HepG2 (cell line): ENCODE data around the gene METTL23. TPM values are rescaled to one million over a fixed set of nuclear protein-coding genes. Genes with fewer than 3 reads are reported as not detected.

Experiments used
- ATM ChIP-seq: fragments of 450-650 bp; IDR thresholded peaks from 2 replicates; pipeline ENCODE4 v1.7.1; 2017; ENCODE audit warnings: mild to moderate bottlenecking, borderline replicate concordance
- CREM ChIP-seq, 2 experiments: sonication (generic) in 1 of 2; formaldehyde crosslinking in 1 of 2; IDR thresholded peaks; 2 replicates each; pipeline versions ENCODE4 v1.4.0 to v1.6.1; 2016 to 2020; ENCODE audit warnings: antibody characterized with exemption in 1 of 2, mild to moderate bottlenecking in 1 of 2, missing genetic modification reagents in 1 of 2
- LRRFIP1 ChIP-seq: sonication (generic); formaldehyde crosslinking; conservative IDR thresholded peaks from 2 replicates; pipeline ENCODE4 v1.4.0; 2020; ENCODE audit warnings: missing genetic modification reagents
- PRDM15 ChIP-seq: sonication (generic); formaldehyde crosslinking; IDR thresholded peaks from 2 replicates; pipeline ENCODE4 v1.4.0; 2020; ENCODE audit warnings: missing genetic modification reagents
- PRMT3 ChIP-seq: sonication (generic); formaldehyde crosslinking; IDR thresholded peaks from 2 replicates; pipeline ENCODE4 v1.8.1; 2022; ENCODE audit warnings: low read depth, mild to moderate bottlenecking, moderate library complexity, missing genetic modification reagents, borderline replicate concordance
- SMARCE1 ChIP-seq: fragments of 450-650 bp; IDR thresholded peaks from 2 replicates; pipeline ENCODE4 v1.6.1; 2017; ENCODE audit warnings: borderline replicate concordance
- TCF12 ChIP-seq, 2 experiments: fragments of 450-650 bp in 1 of 2; sonication (generic) in 1 of 2; formaldehyde crosslinking in 1 of 2; IDR thresholded peaks; 2 replicates each; pipeline versions ENCODE4 v1.6.1 to v1.8.0; 2017 to 2022; ENCODE audit warnings: antibody characterized with exemption in 1 of 2, mild to moderate bottlenecking in 1 of 2, missing genetic modification reagents in 1 of 2, moderate library complexity in 1 of 2
- ZNF331 ChIP-seq: sonication (generic); formaldehyde crosslinking; IDR thresholded peaks from 2 replicates; pipeline ENCODE4 v1.4.0; 2020; ENCODE audit warnings: missing genetic modification reagents
- ZNF350 ChIP-seq: sonication (generic); formaldehyde crosslinking; IDR thresholded peaks from 2 replicates; pipeline ENCODE4 v1.4.0; 2020; ENCODE audit warnings: mild to moderate bottlenecking, low read depth, missing genetic modification reagents, borderline replicate concordance
- ZNF446 ChIP-seq: sonication (generic); formaldehyde crosslinking; IDR thresholded peaks from 2 replicates; pipeline ENCODE4 v1.5.0; 2020; ENCODE audit warnings: mild to moderate bottlenecking, missing genetic modification reagents
- ZNF468 ChIP-seq: sonication (generic); formaldehyde crosslinking; IDR thresholded peaks from 2 replicates; pipeline ENCODE4 v1.8.0; 2022; ENCODE audit warnings: mild to moderate bottlenecking, moderate library complexity, missing genetic modification reagents
- ZNF547 ChIP-seq: sonication (generic); formaldehyde crosslinking; IDR thresholded peaks from 2 replicates; pipeline ENCODE4 v1.5.1; 2020; ENCODE audit warnings: mild to moderate bottlenecking, missing genetic modification reagents
- ZNF563 ChIP-seq: sonication (generic); formaldehyde crosslinking; IDR thresholded peaks from 2 replicates; pipeline ENCODE4 v1.8.0; 2022; ENCODE audit warnings: mild to moderate bottlenecking, moderate library complexity, missing genetic modification reagents
- polyA plus RNA-seq, 8 experiments: library from polyadenylated mRNA; depleted of rRNA in 3 of 8; stranded (reverse) in 7 of 8; unstranded in 1 of 8; fragments of >200 nt; fragmentation: Illumina TruSeq in 4 of 8; extraction: Trizol in 4 of 8; gene quantifications; 2 replicates each; pipeline versions ENCODE4 v1.2.1 to v1.2.3, GENCODE V29; 2011 to 2016; ENCODE audit warnings: low read depth in 4 of 8, missing spikeins in 1 of 8, mixed read lengths in 1 of 8; ENCODE audit not compliant: insufficient read depth in 1 of 8
- total RNA-seq, 5 experiments: library from RNA; depleted of rRNA; stranded (reverse); fragments of >200 nt; fragmentation: Illumina TruSeq; extraction: Trizol; gene quantifications; 2 replicates each; pipeline ENCODE4 v1.2.3, GENCODE V29; 2016; ENCODE audit warnings: low read depth in 1 of 5
- TF ChIP-seq, protein P1 (sequence below): sonication (generic); formaldehyde crosslinking; IDR thresholded peaks from 2 replicates; pipeline ENCODE4 v1.5.1; 2020; ENCODE audit warnings: mild to moderate bottlenecking, moderate library complexity, missing genetic modification reagents
- TF ChIP-seq, protein P2 (sequence below): sonication (generic); formaldehyde crosslinking; IDR thresholded peaks from 2 replicates; pipeline ENCODE4 v1.8.0; 2022; ENCODE audit warnings: missing genetic modification reagents, mild to moderate bottlenecking, borderline replicate concordance
- TF ChIP-seq, protein P3 (sequence below): sonication (generic); formaldehyde crosslinking; IDR thresholded peaks from 2 replicates; pipeline ENCODE4 v1.4.0; 2020; ENCODE audit warnings: missing genetic modification reagents; ENCODE audit errors: not compliant biosample characterization

Gene METTL23
- total and polyA plus RNA-seq, 2 of the 13 experiments (the other 11 are each of a cell fraction or from before 2014, with no cell fraction given): 39.9 to 104 TPM

GRCh38 chr17:76726776-76727718 is at the start of gene METTL23 (continued):
- TF ChIP-seq ZNF563: peak; percentile 75
- TF ChIP-seq ZNF331 (CRISPR knock-in tag): peak; percentile 6; the same call in 1 of the 2 replicates
- TF ChIP-seq PRDM15: peak; percentile 30; the same call in 1 of the 2 replicates
- no peak; the same call in 1 of the 2 replicates for TF ChIP-seq ZNF468 (CRISPR knock-in tag)
- TF ChIP-seq SMARCE1: no peak
- no peak for TF ChIP-seq CREM (IDR thresholded peaks at IDR 0.05)
- no peak for TF ChIP-seq CREM (CRISPR knock-in tag; IDR thresholded peaks at IDR 0.05)
- no peak for TF ChIP-seq ATM
- TF ChIP-seq, protein P1, sequence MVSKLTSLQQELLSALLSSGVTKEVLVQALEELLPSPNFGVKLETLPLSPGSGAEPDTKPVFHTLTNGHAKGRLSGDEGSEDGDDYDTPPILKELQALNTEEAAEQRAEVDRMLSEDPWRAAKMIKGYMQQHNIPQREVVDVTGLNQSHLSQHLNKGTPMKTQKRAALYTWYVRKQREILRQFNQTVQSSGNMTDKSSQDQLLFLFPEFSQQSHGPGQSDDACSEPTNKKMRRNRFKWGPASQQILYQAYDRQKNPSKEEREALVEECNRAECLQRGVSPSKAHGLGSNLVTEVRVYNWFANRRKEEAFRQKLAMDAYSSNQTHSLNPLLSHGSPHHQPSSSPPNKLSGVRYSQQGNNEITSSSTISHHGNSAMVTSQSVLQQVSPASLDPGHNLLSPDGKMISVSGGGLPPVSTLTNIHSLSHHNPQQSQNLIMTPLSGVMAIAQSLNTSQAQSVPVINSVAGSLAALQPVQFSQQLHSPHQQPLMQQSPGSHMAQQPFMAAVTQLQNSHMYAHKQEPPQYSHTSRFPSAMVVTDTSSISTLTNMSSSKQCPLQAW: no peak; the same call in 1 of the 2 replicates
- no peak for TF ChIP-seq TCF12 (IDR thresholded peaks at IDR 0.05)
- TF ChIP-seq TCF12 (CRISPR knock-in tag; IDR thresholded peaks at IDR 0.05): no peak; the same call in 1 of the 2 replicates
- TF ChIP-seq LRRFIP1 (CRISPR knock-in tag): no peak
- no peak for TF ChIP-seq PRMT3 (CRISPR knock-in tag)
- TF ChIP-seq ZNF350 (CRISPR knock-in tag): peak; percentile 86
- TF ChIP-seq, protein P2, sequence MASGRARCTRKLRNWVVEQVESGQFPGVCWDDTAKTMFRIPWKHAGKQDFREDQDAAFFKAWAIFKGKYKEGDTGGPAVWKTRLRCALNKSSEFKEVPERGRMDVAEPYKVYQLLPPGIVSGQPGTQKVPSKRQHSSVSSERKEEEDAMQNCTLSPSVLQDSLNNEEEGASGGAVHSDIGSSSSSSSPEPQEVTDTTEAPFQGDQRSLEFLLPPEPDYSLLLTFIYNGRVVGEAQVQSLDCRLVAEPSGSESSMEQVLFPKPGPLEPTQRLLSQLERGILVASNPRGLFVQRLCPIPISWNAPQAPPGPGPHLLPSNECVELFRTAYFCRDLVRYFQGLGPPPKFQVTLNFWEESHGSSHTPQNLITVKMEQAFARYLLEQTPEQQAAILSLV: peak; percentile 5; the same call in 1 of the 2 replicates
- TF ChIP-seq ZNF547 (CRISPR knock-in tag): peak; percentile 61; the same call in 1 of the 2 replicates
- TF ChIP-seq, protein P3, sequence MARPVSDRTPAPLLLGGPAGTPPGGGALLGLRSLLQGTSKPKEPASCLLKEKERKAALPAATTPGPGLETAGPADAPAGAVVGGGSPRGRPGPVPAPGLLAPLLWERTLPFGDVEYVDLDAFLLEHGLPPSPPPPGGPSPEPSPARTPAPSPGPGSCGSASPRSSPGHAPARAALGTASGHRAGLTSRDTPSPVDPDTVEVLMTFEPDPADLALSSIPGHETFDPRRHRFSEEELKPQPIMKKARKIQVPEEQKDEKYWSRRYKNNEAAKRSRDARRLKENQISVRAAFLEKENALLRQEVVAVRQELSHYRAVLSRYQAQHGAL: no peak
- 0 out of 2 replicates have a peak, but pooled peaks have one; percentile 26 for TF ChIP-seq ZNF446 (CRISPR knock-in tag)
